DOHH2 (cell line): ENCODE results near the gene PAM.

Experiments
- H3F3A ChIP-seq: fragments of 200-600 bp; sonication (generic), shearing (Covaris generic); 2 replicates; pipeline ENCODE4 v1.6.0; 2016; ENCODE audit warnings: antibody characterized with exemption, mild to moderate bottlenecking; ENCODE audit not compliant: control insufficient read depth, insufficient read depth
- H3K27ac ChIP-seq: fragments of 200-600 bp; sonication (generic); 2 replicates; pipeline ENCODE4 v1.5.1; 2014; ENCODE audit warnings: low read depth, mild to moderate bottlenecking, low read length, moderate library complexity
- H3K27me3 ChIP-seq: fragments of 200-600 bp; sonication (generic); 2 replicates; pipeline ENCODE4 v1.6.1; 2014; ENCODE audit warnings: mild to moderate bottlenecking, low read length, mixed read lengths; ENCODE audit not compliant: control insufficient read depth
- H3K36me3 ChIP-seq: fragments of 200-600 bp; sonication (generic); 2 replicates; pipeline ENCODE4 v1.6.1; 2014; ENCODE audit warnings: mild to moderate bottlenecking, low read length, moderate library complexity, mixed read lengths; ENCODE audit not compliant: control insufficient read depth
- H3K4me1 ChIP-seq: fragments of 200-600 bp; sonication (generic); 2 replicates; pipeline ENCODE4 v1.6.1; 2014; ENCODE audit warnings: mild to moderate bottlenecking, low read length, mixed read lengths; ENCODE audit not compliant: control insufficient read depth
- H3K4me2 ChIP-seq: fragments of 200-600 bp; sonication (generic); 2 replicates; pipeline ENCODE4 v1.6.0; 2014; ENCODE audit warnings: mild to moderate bottlenecking, low read length, moderate library complexity
- H3K4me3 ChIP-seq: fragments of 200-600 bp; sonication (generic); 2 replicates; pipeline ENCODE4 v1.5.1; 2014; ENCODE audit warnings: mild to moderate bottlenecking, low read length, mixed read lengths
- H3K79me2 ChIP-seq: fragments of 200-600 bp; sonication (generic); 2 replicates; pipeline ENCODE4 v1.6.1; 2014; ENCODE audit warnings: mild to moderate bottlenecking, low read length, mixed read lengths; ENCODE audit not compliant: control insufficient read depth
- H3K9me2 ChIP-seq: fragments of 200-600 bp; sonication (generic); replicated peaks from 2 replicates; pipeline ENCODE4 v1.6.1; 2014; ENCODE audit warnings: mild to moderate bottlenecking, low read length, mixed read lengths; ENCODE audit not compliant: control insufficient read depth
- H3K9me3 ChIP-seq: fragments of 200-600 bp; sonication (generic); 2 replicates; pipeline ENCODE4 v1.6.1; 2014; ENCODE audit warnings: antibody characterized with exemption, low read length, mixed read lengths; ENCODE audit not compliant: control insufficient read depth, insufficient read depth
- H4K20me1 ChIP-seq: fragments of 200-600 bp; sonication (generic); 2 replicates; pipeline ENCODE4 v1.6.0; 2014; ENCODE audit warnings: low read depth, mild to moderate bottlenecking, antibody characterized with exemption, low read length, moderate library complexity; ENCODE audit not compliant: control insufficient read depth, insufficient read depth
- CTCF ChIP-seq: fragments of 200-600 bp; sonication (generic); IDR thresholded peaks from one replicate; pipeline ENCODE4 v1.5.1; 2014; ENCODE audit warnings: antibody characterized with exemption, mild to moderate bottlenecking, low read depth, low read length; ENCODE audit not compliant: poor library complexity, severe bottlenecking
- EZH2phosphoT487 ChIP-seq: fragments of 200-600 bp; sonication (generic); IDR thresholded peaks from 2 replicates; pipeline ENCODE4 v1.6.1; 2017; ENCODE audit warnings: borderline replicate concordance, mild to moderate bottlenecking, antibody characterized with exemption, low read length, moderate library complexity, mixed read lengths

The PAM gene

GRCh38 chr5:102879741-102880140 is 124.6 kb downstream of the PAM start:
- Histone ChIP-seq H3F3A (no peaks in the 10 kb centered on the region), H3K79me2 (no peaks in the 10 kb centered on the region)

GRCh38 chr5:102886586-102886985 is 131.5 kb downstream of the PAM start:
- Histone ChIP-seq H3K4me3 (no peak overlapping the region), H4K20me1 (no peaks in the 10 kb centered on the region), H3K9me2 (no peaks in the 10 kb centered on the region), H3F3A (no peaks in the 10 kb centered on the region), H3K9me3 (no peaks in the 10 kb centered on the region), H3K4me1 (no peaks in the 10 kb centered on the region), H3K36me3 (no peaks in the 10 kb centered on the region), H3K4me2 (no peak overlapping the region), H3K27me3 (no peaks in the 10 kb centered on the region), H3K27ac (no peak overlapping the region), H3K79me2 (no peaks in the 10 kb centered on the region)
- TF ChIP-seq EZH2phosphoT487, result no peak

More at GRCh38 chr5:102879741-102880140, 124.6 kb downstream of the PAM start:
- Histone ChIP-seq H3K36me3 (no peaks in the 10 kb centered on the region), H3K27ac (no peak overlapping the region), H3K9me3 (no peaks in the 10 kb centered on the region), H3K27me3 (no peaks in the 10 kb centered on the region), H3K4me2 (no peak overlapping the region), H3K4me1 (no peaks in the 10 kb centered on the region), H3K4me3 (no peak overlapping the region), H3K9me2 (no peaks in the 10 kb centered on the region), H4K20me1 (no peaks in the 10 kb centered on the region)
- TF ChIP-seq EZH2phosphoT487 (no peak), CTCF (no peak)

- H3K27me3 ChIP-seq, result no peaks in the 10 kb centered on the region
- H3K4me3 ChIP-seq, result no peak overlapping the region
- TF ChIP-seq EZH2phosphoT487 (no peak), CTCF (no peak)
- H3F3A ChIP-seq, result no peaks in the 10 kb centered on the region
- H3K9me3 ChIP-seq, result no peaks in the 10 kb centered on the region
- no peaks in the 10 kb centered on the region for H3K9me2 ChIP-seq
- no peaks in the 10 kb centered on the region for H4K20me1 ChIP-seq
- H3K79me2 ChIP-seq, result no peaks in the 10 kb centered on the region
- H3K36me3 ChIP-seq, result no peaks in the 10 kb centered on the region
- H3K27ac ChIP-seq, result no peak overlapping the region
- no peaks in the 10 kb centered on the region for H3K4me1 ChIP-seq
- no peak overlapping the region for H3K4me2 ChIP-seq
Observed at GRCh38 chr5:102888483-102888882, 133.4 kb downstream of the PAM start.

- Histone ChIP-seq H4K20me1 (no peaks in the 10 kb centered on the region), H3K36me3 (no peaks in the 10 kb centered on the region), H3K9me3 (no peaks in the 10 kb centered on the region), H3K27ac (no peak overlapping the region), H3K79me2 (no peaks in the 10 kb centered on the region), H3F3A (no peaks in the 10 kb centered on the region), H3K4me2 (no peak overlapping the region), H3K4me1 (no peaks in the 10 kb centered on the region), H3K4me3 (no peak overlapping the region), H3K27me3 (no peaks in the 10 kb centered on the region), H3K9me2 (no peaks in the 10 kb centered on the region)
- no peak for TF ChIP-seq EZH2phosphoT487
- no peak for TF ChIP-seq CTCF
Observed at GRCh38 chr5:102889033-102889432, 133.9 kb downstream of the PAM start.
